ENCODE data around the gene ACAA1.
A peak's percentile ranks its signal among the peaks of the same experiment; 100 is the strongest.

ACAA1 gene

DNA sequence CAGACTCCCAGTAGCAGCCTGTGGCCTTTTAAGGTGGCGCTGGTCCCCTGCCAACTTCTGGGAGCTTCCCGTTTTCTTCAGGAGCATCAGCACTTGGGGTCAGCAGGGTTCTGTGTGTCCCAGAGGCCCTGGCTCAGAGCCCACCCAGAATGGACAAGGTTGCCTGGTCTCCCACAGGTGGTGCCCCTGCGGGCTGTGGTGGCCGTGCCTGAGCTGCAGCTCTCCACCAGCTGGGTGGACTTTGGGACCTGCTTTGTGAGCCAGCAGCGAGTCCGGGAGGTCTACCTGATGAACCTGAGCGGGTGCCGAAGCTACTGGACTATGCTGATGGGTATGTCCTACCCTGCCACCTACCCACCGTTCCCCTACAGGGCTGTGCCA lies 15.5 kb downstream of the ACAA1 start:
- DNase-seq (ENCODE audit: insufficient read length, low spot score) (peak; percentile 2), FAIRE-seq (no peak)
- TF ChIP-seq CTCF (IDR thresholded peaks at IDR 0.05; ENCODE audit: insufficient read depth, missing control alignments) = no peak

DNA sequence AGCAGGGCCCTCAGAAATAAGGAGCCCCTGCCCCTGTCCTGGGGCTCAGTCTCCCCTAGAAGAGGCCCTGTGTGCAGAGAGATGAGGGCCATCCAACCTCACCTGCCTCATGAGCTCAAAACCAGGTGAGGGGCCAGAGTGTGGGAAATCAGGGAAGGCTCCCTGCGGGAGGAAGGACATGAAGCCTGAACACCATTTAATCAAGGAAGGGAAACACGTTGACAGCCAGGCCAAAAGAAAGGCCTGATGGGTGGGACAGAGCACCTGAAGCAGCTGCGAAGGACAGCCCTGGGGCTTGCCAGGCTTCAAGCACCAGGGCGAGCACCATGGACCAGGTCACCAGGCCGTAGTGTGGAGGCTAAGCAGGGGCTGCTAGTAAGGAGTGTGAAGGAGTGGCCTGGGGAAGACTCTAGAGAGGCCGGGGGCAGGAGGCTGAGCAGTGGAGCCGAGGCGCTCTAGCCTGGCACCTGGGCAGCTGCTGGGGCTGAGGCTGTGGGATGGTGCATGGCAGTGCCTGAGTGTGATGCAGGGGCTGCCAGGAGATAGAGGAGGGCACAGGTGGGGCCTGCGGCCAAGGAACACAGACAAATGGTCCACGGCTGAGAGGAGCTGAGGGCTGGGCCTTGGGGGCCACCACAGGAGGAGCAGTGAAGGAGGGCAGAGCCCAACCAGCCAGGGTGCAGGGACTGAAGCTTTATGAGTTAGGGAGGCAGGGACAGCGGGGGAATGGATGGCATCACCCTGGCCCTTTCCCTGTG lies 16.1 kb downstream of the ACAA1 start:
- DNase-seq (ENCODE audit: insufficient read length, low spot score) (peak; percentile 5), FAIRE-seq (no peak)
- no peak for TF ChIP-seq CTCF (IDR thresholded peaks at IDR 0.05; ENCODE audit: insufficient read depth, missing control alignments)

DNA sequence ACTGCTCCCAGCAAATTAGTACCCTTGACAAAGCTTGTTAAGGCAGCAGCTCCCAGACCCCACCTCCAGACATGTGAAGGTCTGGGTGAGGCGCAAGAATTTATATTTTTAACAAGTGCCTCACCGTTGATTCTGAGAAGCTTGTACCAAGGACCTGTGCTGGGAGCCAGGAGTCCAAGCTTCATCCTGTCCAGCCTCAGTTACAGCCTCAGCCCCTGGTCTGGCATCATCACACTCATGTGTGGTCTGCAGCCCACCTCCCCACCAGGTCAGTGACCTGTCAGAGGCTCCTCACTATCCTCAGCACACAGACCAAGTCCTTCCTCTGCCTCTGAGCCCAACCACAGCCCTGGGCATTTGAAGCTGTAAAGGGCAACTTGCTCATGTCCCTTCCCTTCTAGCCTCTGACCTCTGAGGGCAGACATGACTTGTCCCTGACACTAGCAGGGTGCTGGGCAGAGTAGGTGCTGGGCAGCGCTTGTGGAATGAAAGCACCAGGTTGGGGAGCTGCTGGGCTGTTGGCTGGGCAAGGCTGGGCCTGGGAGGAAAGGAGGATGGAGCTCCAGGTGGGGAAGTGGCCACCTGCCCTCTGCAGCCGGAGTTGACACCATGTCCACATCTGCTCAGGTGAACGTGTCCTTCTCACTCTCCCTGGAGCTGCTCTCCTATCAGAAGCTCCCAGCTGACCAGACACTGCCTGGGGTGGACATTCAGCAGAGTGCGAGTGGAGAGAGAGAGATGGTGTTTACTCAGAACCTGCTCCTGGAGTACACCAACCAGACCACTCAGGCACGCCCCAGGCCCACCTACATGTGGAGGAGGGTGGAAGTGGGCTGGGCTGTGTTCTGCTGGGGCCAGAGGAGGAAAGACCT lies 16.9 kb downstream of the ACAA1 start:
- DNase-seq (ENCODE audit: insufficient read length, low spot score) = peak; percentile 10
- no peak for FAIRE-seq
- TF ChIP-seq CTCF (IDR thresholded peaks at IDR 0.05; ENCODE audit: insufficient read depth, missing control alignments) = no peak

DNA sequence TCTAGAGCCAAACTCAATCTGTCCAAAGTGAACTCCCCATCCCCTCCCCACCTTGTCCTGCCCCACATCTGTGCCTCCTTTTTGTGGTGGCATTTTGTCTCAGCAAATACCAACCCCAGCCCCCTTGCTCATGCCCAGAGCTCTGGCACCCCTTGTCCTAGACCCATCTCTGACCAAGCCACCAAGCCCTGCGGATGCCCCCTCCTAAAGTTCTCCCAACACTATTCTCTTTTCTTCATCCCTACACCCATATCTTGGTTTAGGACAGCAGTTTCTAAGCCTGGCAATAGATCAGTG lies 17.7 kb downstream of the ACAA1 start:
- FAIRE-seq (no peak), DNase-seq (ENCODE audit: insufficient read length, low spot score) (no peak)
- TF ChIP-seq CTCF (IDR thresholded peaks at IDR 0.05; ENCODE audit: insufficient read depth, missing control alignments) = no peak

DNA sequence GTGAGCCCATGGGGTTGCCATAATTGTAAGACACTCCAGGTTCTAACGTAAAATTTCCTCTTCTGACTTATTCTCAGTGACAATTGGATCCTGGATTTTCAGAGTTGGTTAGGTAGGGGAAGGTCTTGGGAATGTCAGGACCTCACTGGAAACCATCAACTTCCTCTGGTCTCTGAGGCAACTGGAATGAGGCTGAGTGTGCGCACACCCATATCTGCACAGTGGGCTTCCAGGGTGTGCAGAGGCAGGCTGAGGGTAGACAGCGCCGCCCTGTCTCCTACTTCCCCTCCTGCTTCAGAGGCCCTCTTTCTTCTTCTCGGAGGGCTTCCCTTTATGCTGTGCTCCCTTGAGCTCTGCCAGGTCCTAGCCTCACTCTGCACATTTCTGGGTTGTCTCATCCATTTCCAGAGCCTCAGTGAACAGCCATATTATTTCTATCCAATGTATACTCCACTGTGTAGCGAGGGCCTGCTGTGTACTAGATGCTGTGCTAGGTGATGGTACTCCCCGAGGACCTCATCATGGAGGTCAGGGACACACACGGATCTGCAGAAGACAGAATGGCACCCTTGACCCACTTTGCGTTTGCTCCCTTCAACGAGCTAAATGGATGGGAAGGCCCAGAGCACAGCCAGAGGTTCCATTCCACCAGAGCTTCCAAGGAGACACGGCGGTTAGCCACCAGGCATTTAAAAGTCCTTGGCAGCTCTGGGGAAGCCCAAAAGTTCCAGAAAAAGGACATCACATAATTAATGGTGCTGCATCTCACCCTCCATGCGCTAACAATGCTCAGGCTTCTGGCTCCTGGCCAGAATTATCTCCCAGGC lies 18.3 kb downstream of the ACAA1 start:
- TF ChIP-seq CTCF (IDR thresholded peaks at IDR 0.05; ENCODE audit: insufficient read depth, missing control alignments) = no peak
- DNase-seq (ENCODE audit: insufficient read length, low spot score) = no peak
- FAIRE-seq = no peak

DNA sequence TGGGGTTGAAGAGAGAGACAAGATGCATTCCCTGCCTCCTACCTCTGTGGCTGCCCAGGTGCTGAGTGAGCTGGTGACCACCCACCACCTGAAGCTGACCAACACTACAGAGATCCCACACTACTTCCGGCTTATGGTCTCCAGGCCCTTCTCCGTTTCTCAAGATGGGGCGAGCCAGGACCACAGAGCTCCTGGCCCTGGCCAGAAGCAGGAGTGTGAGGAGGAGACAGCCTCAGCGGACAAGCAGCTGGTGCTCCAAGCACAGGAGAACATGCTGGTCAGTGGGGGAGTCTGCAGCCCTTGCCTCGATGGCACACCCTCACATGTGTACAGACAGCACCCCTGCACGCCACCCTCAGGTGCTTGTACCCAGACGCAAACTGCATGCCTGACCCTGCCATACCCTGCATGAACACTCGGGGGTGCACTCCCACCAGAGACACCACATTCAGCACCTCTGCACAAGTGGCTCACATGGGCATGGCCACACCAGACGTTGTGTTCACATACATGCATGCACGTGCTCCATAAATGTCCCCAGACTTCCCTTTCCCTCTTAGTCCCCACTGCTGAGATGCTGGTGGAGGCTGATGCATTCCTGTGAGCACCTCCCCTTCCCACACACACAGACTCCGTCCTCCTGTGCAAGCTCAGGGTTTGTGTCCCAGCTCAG lies 19.0 kb downstream of the ACAA1 start:
- TF ChIP-seq CTCF (IDR thresholded peaks at IDR 0.05; ENCODE audit: insufficient read depth, missing control alignments) = peak; percentile 62
- FAIRE-seq (no peak), DNase-seq (ENCODE audit: insufficient read length, low spot score) (peak; percentile 51)

Data from D721Med (cell line).